Measurements from ENCODE around the gene SYN1. TPM values are rescaled to one million over a fixed set of nuclear protein-coding genes. Genes with fewer than 3 reads are reported as not detected.
A peak's percentile ranks its signal among the peaks of the same experiment; 100 is the strongest.
"Not testable (repeated sequence)": the region's sequence is repeated elsewhere in the genome, so short reads cannot be mapped to it uniquely, and the experiment has no call there.

The SYN1 gene
- total RNA-seq = 4.5 and 4.9 TPM in 2 replicates
- long read RNA-seq = 0 reads

GRCh38 chrX:47619486-47620302, at the start of gene SYN1:
TSS of gene SYN1 (minus strand) at chrX:47619857. CDS start at chrX:47619728, 129 bp downstream.
- H3K4me3 Mint-ChIP-seq = peak within 1 kb of the TSS; percentile 58
- peak; percentile 70 for DNase-seq (ENCODE audit: low read depth, low spot score)
- TF ChIP-seq CTCF (conservative IDR thresholded peaks at IDR 0.05) = no peak
- H3K36me3 Mint-ChIP-seq (ENCODE audit: low read depth) = no peaks in the 10 kb centered on the region
- no peak within 1 kb of the TSS for H3K27ac Mint-ChIP-seq (ENCODE audit: unreplicated experiment)
- no peaks in the 10 kb centered on the region for H3K9me3 Mint-ChIP-seq
- H3K4me1 Mint-ChIP-seq = peaks cover 11% of the 10 kb centered on the region
- H3K27me3 Mint-ChIP-seq (ENCODE audit: low read depth) = peaks cover 49% of the 10 kb centered on the region

GRCh38 chrX:47665797-47666196, 46.1 kb upstream of the SYN1 start:
- not testable (repeated sequence) for H3K27me3 Mint-ChIP-seq (ENCODE audit: low read depth); H3K27ac Mint-ChIP-seq (ENCODE audit: unreplicated experiment); H3K4me3 Mint-ChIP-seq; H3K4me1 Mint-ChIP-seq; DNase-seq (ENCODE audit: low read depth, low spot score); H3K36me3 Mint-ChIP-seq (ENCODE audit: low read depth); H3K9me3 Mint-ChIP-seq

- Mint-ChIP-seq H3K9me3 (no peaks in the 10 kb centered on the region), H3K36me3 (ENCODE audit: low read depth) (no peaks in the 10 kb centered on the region), H3K4me1 (no peaks in the 10 kb centered on the region), H3K27ac (ENCODE audit: unreplicated experiment) (no peak overlapping the region), H3K4me3 (no peak overlapping the region), H3K27me3 (ENCODE audit: low read depth) (no peaks in the 10 kb centered on the region)
- DNase-seq (ENCODE audit: low read depth, low spot score) = no peak
- no peak for TF ChIP-seq CTCF (conservative IDR thresholded peaks at IDR 0.05)
Measured at GRCh38 chrX:47664737-47665136, 45.1 kb upstream of the SYN1 start.

GRCh38 chrX:47662144-47662657, 42.5 kb upstream of the SYN1 start:
- Mint-ChIP-seq H3K4me1 (peaks cover 14% of the 10 kb centered on the region), H3K36me3 (ENCODE audit: low read depth) (no peaks in the 10 kb centered on the region), H3K4me3 (no peak overlapping the region), H3K27me3 (ENCODE audit: low read depth) (no peaks in the 10 kb centered on the region), H3K9me3 (peaks cover 4% of the 10 kb centered on the region), H3K27ac (ENCODE audit: unreplicated experiment) (no peak overlapping the region)
- no peak for TF ChIP-seq CTCF (conservative IDR thresholded peaks at IDR 0.05)
- no peak for DNase-seq (ENCODE audit: low read depth, low spot score)

GRCh38 chrX:47661539-47661938, 41.9 kb upstream of the SYN1 start:
- H3K4me1 Mint-ChIP-seq = peaks cover 14% of the 10 kb centered on the region
- H3K9me3 Mint-ChIP-seq = peaks cover 4% of the 10 kb centered on the region
- TF ChIP-seq CTCF (conservative IDR thresholded peaks at IDR 0.05) = no peak
- no peak overlapping the region for H3K27ac Mint-ChIP-seq (ENCODE audit: unreplicated experiment)
- H3K27me3 Mint-ChIP-seq (ENCODE audit: low read depth) = no peaks in the 10 kb centered on the region
- DNase-seq (ENCODE audit: low read depth, low spot score) = no peak
- no peak overlapping the region for H3K4me3 Mint-ChIP-seq
- peaks cover 5% of the 10 kb centered on the region for H3K36me3 Mint-ChIP-seq (ENCODE audit: low read depth)

- Mint-ChIP-seq H3K27me3 (ENCODE audit: low read depth) (no peaks in the 10 kb centered on the region), H3K4me1 (peaks cover 14% of the 10 kb centered on the region), H3K27ac (ENCODE audit: unreplicated experiment) (no peak overlapping the region), H3K4me3 (peak overlapping the region; percentile 95), H3K36me3 (ENCODE audit: low read depth) (peaks cover 11% of the 10 kb centered on the region), H3K9me3 (peaks cover 4% of the 10 kb centered on the region)
- TF ChIP-seq CTCF (conservative IDR thresholded peaks at IDR 0.05) = no peak
- DNase-seq (ENCODE audit: low read depth, low spot score) = no peak
Measured at GRCh38 chrX:47659421-47659726, 39.7 kb upstream of the SYN1 start.
